Fibroblast of skin of right quadriceps (primary cell): ENCODE measurements around the gene PPARA.
A peak's percentile ranks its signal among the peaks of the same experiment; 100 is the strongest.

Source experiments
- DNase-seq: peaks from one replicate; pipeline ENCODE4 v3.0.0-alpha.2; 2013

PPARA gene

DNA sequence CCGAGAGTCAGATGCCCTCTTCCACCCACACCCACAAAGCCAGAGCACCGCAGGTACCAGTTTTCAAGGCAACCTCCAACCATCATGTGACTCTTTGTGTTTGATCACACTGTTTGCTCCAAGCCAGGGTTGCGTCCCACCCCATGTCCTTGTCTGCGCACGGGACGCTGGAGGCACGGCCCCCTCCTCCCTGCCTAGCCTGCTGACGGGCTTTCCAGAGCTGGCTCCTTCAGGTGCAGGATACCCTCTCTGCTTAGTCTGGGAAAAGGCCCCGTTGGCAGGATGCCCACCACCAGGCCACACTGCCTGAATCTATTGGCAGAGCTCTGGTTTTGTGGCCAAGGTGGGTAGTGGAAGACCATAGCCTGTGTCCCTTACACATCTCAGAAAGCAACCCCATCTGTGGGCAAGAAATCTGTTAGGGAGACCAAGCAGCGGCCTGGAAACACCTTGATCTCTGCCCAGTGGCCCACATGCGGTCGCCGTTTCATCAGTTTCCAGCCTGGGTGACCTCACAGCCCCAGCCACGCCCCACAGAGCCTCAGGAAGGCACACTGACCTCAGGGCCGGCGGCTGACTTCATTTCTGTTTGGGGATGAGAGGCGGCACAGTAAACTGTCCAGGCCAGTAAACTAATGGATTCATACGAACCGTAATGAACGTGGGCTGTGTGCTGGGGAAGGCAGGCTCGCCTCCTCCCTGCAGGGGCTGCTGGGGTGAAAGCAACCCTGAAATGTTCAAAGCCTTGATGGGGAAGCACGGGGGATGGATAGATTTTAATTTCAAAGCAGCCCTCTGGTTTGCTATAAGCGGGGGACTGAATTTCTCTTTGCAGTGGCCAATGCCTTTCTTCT lies 73.9 kb downstream of the PPARA start:
- no peak for DNase-seq

DNA sequence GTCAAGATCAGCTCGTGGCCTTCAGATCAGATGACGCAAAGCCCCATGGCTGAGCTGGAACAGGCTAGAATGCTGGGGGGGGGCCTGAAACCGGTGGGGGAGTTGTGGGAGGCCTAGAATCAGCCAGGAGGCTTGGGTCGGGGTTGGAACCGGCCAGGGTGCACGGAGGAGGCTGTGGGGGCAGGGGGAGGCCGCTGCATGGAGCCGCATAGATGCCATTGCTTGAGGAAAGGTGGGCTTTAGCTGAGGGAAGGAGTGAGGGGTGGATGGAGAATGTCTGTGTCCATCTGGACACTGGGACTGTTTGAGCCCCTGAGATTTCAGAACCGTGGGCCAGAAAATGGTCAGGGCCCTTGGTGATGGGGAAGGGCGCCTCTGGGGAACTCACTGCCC lies 74.6 kb downstream of the PPARA start:
- DNase-seq, result no peak

DNA sequence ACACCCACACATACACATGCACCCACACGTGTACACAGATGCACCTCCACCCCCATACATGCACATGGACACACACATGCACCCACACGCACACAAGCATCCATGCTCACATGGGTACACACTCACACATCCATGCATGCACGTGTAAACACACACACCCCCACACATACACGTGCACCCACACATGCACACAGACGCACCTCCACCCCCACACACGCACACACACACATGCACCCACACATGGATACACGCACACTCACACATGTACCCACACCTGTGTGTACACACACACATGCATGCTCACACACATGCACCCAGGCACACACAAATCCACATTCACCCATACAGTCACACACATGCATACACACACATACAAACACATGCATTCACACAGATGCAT lies 75.3 kb downstream of the PPARA start:
- no peak for DNase-seq

DNA sequence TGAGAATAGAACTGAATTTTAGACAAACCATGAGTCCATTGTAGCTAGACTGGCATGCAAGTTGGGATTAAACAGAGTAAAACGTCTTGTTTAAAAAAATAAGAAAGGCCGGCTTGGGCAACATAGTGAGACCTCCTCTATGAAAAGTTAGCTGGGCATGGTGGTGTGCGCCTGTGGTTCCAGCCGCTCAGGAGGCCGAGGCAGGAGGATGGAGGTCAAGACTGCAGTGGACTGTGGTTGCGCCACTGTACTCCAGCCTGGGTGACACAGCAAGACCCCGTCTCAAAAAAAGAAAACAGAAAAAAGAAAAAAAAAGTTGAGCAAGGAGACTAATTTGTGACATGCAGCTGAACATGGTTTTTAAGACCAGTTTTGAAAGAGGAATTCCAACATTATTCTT lies 76.3 kb downstream of the PPARA start:
- DNase-seq, result no peak

DNA sequence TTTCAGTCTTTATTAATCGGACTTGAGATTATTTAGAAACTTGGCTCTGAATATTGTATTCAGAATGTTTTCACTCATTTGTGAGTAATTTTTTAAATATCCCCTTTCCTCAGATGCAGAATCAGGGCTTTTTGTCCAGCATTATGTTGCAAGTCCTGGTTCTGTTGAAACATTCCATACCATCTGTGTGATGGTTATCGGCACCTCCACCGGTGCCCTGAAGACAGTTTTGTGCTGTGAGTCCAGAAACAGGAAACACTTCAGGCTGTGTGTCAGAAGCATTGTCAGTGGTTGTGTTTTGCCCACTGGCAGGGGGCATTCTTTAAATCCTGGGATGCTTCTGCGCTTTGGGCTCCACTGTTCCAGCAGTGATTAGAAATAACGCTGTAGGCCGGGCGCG lies 79.4 kb downstream of the PPARA start:
- DNase-seq, result no peak

DNA sequence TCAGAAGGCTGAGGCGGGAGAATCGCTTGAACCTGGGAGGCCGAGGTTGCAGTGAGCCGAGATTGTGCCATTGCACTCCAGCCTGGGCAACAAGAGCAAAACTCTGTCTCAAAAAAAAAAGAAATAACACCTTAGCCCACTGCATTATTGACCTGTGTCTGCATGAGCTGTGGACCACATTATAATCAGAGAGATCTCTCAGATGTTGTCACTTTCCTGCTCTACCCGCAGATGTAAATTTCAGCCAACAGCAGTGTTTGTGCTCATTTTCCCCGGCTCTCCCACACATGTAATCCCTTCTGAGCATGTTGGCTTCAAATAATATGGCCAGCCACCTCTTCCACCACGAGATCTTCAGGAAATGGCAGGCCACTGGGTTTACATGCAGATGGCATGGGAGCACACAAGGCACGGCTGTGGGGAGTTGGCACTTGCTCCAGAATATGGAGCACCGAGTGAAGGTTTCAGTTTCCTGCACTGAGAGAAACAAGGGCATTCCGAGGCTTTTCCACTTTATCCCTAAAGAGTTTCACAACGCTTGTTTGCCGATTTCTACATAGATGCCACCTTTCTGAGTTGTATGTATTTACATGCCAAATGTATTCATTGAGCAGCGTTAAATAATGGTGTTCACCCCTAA lies 80.1 kb downstream of the PPARA start:
- no peak for DNase-seq

DNA sequence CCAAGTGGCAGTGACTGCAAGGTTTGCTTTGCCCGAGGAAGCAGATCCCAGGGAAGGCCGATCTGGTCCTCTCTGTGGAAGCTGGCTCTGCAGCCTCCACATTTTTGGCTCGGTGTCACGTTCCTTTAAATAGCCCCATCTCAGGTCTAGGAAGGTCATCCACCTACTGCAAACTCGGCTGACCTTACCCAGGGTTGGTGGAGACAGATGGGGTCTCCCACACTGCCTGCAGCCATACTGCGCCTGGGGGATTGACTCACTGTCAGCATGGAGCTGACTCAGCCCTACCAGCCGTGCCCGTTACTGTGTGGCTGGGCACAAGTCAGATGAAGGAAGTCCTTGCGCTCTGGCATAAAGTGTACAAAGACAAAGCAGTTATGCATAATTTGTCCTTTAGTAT lies 82.9 kb downstream of the PPARA start:
- peak; percentile 12 for DNase-seq

DNA sequence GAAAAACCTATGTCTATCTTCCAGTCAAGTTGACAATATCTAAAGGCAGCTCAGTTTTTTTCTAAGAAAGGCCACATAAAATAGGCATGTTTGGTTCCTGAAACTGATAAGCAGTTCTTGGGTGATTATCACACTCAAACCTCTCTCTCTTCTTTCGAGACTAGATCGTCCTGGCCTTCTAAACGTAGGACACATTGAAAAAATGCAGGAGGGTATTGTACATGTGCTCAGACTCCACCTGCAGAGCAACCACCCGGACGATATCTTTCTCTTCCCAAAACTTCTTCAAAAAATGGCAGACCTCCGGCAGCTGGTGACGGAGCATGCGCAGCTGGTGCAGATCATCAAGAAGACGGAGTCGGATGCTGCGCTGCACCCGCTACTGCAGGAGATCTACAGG lies 84.6 kb downstream of the PPARA start:
- no peak for DNase-seq

DNA sequence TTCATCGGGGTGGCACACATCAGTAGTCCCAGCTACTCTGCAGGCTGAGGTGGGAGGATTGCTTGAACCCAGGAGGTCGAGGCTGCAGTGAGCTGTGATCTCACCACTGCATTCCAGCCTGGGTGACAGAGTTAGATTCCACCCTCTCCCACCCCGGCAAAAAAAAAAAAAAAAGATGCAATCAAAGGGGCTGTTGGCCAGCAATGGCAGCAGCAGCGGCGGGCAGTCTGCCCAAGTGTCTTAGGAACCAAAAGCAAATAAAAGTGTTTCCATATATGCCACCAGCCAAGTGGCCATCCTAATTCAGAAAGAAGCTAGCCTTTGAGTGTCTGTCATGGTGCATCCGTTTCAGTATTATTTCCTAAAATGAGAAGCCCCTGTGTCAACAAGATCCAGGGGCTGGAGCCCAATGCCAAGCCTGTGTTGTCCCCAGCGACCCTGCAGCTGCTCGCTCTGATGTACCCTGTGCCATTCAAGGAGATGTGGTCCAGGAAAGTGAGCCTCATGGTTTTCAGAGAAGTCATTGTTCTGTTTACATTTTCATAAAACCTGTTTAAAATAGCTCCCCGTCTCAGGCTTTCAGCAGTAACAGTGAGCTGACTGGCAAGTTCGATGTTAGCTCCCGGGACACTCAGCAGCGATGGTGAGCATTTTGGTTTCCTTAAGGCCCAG lies 87.3 kb downstream of the PPARA start:
- DNase-seq, result no peak

DNA sequence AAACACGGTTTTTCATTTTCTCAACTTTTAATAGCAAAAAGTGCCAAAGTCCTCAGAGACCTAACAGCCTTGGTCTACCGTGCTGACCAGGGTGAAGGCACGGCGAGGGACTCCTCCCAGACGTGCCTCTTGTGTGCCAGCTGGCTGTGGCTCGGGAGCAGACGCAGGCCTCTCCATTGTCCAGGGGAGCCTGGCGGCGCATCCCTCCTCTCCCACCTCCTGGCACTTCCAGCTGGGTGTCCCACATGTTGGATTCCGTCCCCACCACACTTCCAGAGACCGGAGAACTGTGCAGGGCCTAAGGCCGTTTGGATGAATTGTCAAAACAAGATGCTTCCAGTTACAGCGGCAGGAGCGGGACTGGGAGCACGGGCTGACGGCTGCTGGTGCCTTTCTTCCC lies 88.2 kb downstream of the PPARA start:
- DNase-seq, result no peak

DNA sequence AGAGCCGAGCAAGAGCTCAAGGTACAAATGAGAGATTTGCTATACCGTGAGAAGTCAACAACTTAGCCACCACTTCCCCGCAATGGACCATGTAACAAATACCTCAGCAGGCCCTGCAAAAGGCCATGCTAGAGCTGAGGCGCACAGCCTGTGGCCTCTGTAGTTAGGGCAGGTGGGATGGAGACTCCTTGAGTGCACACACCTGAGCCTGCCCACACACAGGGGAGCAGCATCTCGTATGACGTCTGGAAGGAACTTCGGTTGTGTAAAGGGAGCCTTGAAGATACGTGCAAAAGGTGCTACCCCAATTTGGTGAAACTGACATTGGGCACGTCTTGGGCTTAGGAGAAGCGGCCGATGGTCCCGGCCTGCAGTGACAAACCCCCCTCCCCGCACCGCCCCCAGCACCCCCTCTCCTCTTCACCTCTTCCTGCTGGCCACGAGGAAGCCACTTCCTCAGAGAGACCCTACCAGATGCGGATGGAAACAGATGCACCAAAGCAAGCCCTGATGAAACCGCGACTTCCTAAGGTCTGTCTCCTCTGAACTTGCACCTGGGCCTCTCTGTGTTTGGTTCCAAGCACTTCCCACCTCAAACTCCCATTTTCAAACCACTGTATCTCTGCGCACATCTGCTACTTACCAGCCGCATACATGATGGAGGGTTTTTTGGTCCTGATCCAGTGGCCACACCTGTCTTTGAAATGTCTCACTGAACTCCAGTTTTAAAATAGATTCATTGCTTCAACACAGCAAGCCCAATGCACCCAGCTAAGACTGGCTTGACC lies 89.1 kb downstream of the PPARA start:
- no peak for DNase-seq

DNA sequence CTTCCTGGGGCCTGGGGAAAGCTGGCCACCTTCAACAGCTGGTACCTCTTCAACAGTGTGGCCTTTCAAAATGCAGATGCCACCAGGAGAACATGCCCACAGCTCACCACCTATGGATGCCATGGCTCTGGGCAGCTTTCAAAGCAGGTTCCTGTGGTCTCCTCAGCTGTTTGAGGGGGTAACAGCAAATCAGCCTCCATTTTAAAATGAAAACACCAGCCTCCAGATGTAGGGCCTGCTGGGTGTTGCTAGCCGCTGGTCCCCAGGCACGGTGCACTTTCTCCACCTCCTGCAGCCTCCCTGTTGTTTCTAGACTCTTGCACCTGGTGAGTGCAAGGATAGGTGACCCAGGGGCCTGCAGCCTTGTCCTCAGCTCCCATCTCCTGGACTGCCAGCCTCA lies 89.7 kb downstream of the PPARA start:
- DNase-seq, result no peak

DNA sequence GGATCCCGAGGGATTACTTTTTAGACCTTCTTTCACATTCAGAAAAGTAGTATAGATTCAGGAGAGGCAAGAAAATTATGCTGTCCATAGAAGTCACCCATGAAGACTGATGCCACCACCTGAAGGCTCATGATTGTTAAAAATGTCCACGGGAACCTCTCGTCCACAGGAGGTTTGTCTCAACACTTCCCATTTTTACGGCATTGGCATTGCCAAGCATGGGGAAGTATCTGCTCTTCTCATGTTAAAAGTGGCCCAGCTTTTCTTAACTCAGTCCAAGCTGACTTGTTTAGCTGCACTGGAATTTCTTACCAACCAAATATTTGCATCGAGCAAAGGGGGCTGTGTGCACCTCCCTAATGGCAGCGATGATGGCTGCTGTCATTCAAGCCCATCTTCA lies 90.2 kb downstream of the PPARA start:
- no peak for DNase-seq

DNA sequence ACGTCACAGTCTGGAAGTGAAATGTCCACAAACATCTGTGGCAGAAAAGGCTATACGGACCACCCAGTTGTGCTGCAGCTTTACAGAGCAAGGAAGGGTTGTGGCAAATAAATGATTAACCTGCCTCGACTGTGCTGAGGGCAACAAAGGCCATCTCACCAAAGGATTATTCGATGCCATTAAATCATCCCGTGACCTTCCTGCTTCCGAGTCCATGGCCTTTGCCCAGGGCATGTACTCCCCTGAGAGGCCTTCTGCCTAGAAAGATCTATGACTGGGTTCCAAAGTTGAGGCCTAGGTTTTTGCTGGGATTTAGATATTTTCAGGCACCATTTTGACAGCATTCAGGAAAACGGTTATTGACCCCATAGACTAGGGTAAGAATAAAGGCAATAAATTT lies 90.6 kb downstream of the PPARA start:
- DNase-seq, result no peak

DNA sequence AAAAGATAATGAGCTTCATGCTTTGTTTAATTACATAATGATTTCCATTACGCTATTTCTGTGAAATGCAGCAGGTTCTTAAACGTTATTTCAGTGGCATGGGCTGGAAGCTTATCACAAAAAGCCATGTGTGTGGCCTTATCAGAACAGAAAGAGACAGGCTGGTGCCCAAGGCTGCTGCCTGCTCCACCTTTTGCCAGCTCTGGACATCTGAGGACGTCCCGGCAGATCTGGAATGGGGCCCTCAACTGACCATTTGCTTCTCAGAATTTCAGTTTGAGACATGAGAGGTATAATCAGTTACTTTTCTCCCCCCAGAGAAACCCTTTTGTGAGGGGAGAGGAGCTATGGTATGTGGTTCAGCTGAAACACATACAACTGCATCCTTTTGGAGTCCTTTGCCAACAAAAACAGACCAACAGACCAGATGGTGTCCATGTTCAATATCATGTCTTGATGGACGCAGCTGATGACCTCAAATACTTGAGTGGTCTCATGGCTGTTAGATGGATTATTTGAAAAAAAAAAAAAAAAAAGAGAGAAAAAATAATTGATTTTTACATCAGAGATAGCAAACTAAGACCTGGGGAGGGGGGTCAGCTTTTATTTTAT lies 91.2 kb downstream of the PPARA start:
- DNase-seq, result no peak

DNA sequence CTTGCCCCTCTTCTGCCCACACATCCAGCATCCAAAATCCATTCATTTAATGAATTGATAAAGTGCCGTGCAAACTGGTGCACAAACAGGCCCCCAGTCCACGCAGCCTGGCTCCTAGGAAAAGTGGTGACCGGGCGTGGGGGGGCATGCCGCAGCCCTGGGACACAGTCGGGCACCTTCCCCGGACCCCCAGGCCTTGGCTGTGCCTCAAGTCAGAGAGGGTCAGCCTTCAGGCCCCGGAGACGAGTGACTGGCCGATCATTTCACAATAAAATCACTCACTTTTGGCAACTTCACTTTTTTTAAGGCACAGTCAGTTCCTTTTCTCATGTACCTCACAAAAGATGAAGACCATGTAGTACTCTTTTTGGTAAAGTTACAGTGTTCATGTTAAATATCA lies 91.8 kb downstream of the PPARA start:
- DNase-seq, result no peak

DNA sequence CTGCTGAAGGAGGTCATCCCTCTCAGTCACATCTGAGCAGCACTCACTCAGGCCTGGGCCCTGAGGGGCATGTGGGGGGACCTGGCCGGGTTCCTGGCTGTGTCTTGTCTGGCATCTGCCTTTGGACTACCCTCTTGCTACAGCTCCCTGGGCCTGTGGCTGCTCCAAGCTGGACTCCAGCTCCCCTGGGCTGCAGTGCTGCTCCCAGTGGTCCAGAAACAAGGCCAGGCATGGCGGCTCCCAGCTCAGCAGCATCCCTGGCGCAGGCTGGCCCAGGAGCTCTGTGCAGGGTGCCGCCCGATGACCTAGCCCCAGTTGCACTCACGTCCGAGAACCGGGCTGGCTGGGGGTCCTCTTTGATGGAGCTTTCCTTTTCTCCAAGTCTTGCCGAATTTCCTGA lies 94.4 kb downstream of the PPARA start:
- no peak for DNase-seq

DNA sequence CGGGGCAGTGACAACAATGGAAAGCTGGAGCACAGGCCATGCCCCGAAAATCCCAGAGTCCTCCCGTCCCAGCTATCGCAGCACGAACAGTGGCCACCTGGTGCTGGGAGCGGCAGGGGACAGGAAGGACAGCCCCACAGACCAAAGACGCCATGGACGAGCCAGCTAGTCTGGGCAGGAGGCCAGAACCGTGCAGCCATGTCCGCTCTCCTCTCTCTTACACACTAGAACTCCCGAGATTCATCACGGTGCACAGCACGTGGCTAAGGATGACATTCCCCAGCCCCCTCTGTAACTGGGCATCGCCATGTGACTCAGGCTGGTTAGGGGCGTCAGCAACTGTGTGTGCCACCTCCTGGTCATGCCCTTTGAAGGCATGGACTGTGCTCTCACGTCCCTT lies 95.2 kb downstream of the PPARA start:
- DNase-seq, result no peak

DNA sequence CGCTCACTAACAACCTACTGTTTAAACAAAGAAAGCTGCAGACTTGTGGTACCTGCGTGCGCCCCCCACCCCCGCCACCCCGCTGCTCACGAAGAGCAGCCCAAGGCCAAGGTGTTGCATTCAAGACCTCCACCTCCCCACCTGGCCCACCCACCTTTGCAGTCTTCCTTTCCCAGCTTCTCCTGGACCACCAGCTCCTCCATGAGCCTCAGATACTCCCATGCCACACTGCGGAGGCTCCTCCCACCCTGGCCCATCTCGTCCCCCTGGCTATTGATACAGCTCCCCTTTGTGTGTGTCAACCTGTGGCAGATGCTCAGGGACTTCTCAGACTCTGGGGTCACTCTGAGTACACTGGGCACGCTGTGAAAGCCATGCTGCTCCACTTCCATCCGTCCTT lies 95.9 kb downstream of the PPARA start:
- no peak for DNase-seq

DNA sequence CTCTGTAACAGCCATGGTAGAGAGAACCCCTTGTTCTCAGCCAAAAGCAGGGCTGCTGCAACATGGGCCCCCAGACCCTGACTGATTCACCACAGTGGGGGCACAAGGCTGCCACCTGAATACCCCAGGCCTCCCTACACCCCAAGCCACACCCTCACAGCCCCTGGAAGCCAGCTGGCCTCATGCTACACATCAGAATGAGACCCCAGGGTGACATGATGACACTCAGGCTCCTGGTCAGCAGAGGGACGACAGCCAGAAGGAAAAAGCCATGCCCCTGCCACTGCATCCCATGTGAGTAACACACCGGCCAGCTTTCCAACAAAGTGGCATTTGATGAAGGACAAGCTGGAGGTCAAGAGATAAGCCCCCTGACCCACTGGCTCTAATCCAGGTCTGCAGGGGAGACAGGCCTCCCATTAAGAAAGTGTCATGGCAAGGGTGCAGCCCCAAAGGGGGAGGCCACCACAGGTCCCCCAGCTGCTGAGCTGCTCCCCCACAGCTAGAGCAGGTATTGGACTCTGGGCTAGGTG lies 97.2 kb downstream of the PPARA start:
- DNase-seq, result no peak

DNA sequence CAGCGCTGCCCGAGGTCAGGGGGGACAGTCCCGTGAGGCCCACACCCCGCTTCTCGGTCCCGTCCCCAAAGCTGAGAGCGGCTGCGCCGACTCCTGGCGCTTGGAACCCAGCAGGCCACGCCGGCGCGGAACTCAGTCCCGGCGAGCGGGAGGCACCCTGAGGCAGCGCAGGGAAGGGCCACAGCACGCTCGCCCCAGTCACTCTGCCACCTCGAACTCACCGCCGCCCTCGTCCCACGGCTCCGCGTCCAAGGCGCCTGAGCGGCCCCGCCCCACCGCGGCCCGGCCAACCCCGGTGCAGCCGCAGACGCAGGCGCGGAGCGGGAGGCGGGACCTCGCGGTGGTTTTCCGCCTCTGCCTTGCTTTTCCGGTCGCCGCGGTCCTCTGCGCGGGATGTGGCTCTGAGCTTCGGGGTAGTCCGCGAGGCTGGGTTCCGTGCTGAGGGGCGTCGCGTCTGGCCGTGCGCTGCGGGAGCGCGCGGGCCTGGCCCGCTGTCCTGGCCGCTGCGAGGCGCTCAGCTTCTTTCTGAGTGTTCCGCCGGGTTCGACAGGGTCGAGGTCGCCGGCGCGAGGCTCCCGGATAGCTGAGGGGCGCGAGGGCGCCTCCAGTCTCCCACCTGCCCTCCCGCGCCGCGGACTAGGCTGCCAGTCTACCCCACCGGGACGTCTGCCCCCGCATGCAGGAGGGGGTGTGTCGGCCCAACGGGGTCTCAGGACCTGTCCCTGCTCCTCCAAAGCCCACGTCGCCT lies 99.9 kb downstream of the PPARA start, which contains the start of gene CDPF1:
CDPF1 (minus strand) TSS at position 259 of the 748 bp plus-strand sequence. CDS start 2,009 bp downstream, outside the sequence.
- peak; percentile 84 for DNase-seq

DNA sequence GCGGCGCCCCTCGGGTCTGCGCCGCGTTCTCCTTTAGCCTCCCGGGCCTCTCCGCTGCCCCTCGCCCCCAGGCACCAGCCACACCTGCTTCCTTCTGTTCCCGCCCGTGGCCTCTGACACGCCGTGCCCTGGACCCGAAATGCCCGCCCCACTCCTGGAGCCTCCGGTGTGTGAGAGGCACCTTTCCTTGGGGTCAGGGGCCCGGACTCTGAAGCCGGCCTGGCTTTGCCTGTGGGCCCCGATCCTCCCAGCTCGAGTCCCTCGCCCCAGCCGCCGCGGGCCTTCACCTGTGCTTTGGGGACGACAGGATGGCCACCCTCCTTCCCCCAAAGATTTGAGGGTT lies 100.4 kb downstream of the PPARA start:
- no peak for DNase-seq
